Measurements from ENCODE around the gene RUFY3.

GRCh38 chr4:70700712-70701111, 21.1 kb upstream of the RUFY3 start:
- TF ChIP-seq, protein P1, sequence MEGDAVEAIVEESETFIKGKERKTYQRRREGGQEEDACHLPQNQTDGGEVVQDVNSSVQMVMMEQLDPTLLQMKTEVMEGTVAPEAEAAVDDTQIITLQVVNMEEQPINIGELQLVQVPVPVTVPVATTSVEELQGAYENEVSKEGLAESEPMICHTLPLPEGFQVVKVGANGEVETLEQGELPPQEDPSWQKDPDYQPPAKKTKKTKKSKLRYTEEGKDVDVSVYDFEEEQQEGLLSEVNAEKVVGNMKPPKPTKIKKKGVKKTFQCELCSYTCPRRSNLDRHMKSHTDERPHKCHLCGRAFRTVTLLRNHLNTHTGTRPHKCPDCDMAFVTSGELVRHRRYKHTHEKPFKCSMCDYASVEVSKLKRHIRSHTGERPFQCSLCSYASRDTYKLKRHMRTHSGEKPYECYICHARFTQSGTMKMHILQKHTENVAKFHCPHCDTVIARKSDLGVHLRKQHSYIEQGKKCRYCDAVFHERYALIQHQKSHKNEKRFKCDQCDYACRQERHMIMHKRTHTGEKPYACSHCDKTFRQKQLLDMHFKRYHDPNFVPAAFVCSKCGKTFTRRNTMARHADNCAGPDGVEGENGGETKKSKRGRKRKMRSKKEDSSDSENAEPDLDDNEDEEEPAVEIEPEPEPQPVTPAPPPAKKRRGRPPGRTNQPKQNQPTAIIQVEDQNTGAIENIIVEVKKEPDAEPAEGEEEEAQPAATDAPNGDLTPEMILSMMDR (IDR thresholded peaks at IDR 0.05; ENCODE audit: low read length), result no peak
- TF ChIP-seq EZH2 (optimal IDR thresholded peaks at IDR 0.05; ENCODE audit: low read depth, low read length) (no peak), EZH2phosphoT487 (IDR thresholded peaks at IDR 0.05; ENCODE audit: low read length) (no peak)
